Tibial nerve (tissue), 4 donors: Measurements from ENCODE around the gene SLC9A1.

Source experiments
- EP300 ChIP-seq, 2 donors: sonication (generic); formaldehyde crosslinking; IDR thresholded peaks; one replicate each; pipeline ENCODE4 v1.6.1; 2017; ENCODE audit warnings: antibody characterized with exemption in 2 of 2, mild to moderate bottlenecking in 1 of 2
- TF ChIP-seq, protein P1 (sequence below), 5 experiments: fragments of 200-600 bp in 3 of 5; fragments of 450-650 bp in 2 of 5; sonication (generic) in 3 of 5; IDR thresholded peaks; one replicate each; pipeline ENCODE4 v1.5.1; 2016 to 2019; ENCODE audit warnings: antibody characterized with exemption in 5 of 5, mild to moderate bottlenecking in 3 of 5, moderate library complexity in 2 of 5

GRCh38 chr1:27139980-27140379 is 14.9 kb downstream of the SLC9A1 start:
- TF ChIP-seq, protein P1, sequence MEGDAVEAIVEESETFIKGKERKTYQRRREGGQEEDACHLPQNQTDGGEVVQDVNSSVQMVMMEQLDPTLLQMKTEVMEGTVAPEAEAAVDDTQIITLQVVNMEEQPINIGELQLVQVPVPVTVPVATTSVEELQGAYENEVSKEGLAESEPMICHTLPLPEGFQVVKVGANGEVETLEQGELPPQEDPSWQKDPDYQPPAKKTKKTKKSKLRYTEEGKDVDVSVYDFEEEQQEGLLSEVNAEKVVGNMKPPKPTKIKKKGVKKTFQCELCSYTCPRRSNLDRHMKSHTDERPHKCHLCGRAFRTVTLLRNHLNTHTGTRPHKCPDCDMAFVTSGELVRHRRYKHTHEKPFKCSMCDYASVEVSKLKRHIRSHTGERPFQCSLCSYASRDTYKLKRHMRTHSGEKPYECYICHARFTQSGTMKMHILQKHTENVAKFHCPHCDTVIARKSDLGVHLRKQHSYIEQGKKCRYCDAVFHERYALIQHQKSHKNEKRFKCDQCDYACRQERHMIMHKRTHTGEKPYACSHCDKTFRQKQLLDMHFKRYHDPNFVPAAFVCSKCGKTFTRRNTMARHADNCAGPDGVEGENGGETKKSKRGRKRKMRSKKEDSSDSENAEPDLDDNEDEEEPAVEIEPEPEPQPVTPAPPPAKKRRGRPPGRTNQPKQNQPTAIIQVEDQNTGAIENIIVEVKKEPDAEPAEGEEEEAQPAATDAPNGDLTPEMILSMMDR (IDR thresholded peaks at IDR 0.05): no peak
- no peak for TF ChIP-seq EP300 (IDR thresholded peaks at IDR 0.05)
